ENCODE results near the gene ENO1. TPM values are rescaled to one million over a fixed set of nuclear protein-coding genes. Genes with fewer than 3 reads are reported as not detected.

The ENO1 gene
- total RNA-seq, 4 donors from 2014 or later, result 351 to 688 (median 453) TPM

DNA sequence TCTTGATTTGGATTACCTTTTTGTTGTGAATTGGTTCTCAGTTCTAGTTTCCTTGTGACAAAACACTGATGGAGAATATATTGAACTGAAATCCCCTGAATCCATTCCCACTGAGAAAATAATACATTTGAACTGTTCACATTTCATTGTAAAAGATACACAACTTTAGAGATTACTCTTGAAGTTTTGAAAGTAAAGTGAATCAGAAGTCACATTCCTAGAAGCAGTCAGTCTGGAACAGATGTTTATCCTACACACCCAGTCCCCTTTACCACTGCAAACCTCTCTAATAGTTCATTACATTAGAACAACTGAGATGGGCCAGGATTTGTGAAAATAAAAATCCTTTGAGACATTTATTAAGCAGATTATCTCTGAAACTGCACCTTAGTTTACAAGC lies 64.5 kb downstream of the ENO1 start:
- no peak for DNase-seq (ENCODE audit: low spot score in 2 of 2)
- TF ChIP-seq CTCF (IDR thresholded peaks at IDR 0.05), result no peak
- no peak for TF ChIP-seq POLR2A (IDR thresholded peaks at IDR 0.05)
- H3K4me3 ChIP-seq (ENCODE audit: low read depth, poor library complexity, severe bottlenecking), result no peak overlapping the region
- intact Hi-C loops (cut with DNase I; ENCODE audit: low total_unique reads), result no loop called here

DNA sequence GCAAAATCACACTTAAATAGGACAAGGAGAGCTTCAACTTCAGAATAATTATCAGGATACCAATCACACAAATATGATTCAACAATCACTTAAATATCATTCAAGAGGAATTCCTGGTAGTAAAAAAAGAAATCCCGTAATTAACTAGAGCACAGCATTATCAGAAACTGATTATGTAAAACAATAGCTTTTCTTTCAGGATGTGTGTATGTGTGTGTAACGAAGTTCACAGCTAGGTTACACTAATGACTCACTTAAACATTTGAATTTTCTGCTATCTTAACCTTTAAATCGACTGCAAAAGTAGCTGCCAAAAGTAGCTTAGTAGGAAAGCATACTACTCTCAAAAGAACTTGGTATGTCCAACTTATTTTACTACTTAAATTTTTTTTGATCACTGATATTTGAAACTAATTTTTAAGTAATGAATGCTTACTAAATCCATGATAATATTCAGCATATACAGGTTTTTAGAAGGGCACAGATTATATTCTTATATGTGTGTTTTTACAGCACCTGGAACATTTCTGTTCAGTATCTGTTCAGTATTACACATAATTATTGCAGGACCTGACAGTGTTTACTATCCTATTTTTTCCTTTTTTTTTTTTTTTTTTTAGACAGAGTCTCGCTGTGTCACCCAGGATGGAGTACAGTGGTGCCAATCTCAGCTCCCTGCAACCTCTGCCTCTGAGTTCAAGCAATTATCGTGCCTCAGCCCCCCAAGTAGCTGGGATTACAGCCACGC lies 65.3 kb downstream of the ENO1 start:
- H3K4me3 ChIP-seq (ENCODE audit: low read depth, poor library complexity, severe bottlenecking), result no peak overlapping the region
- DNase-seq (ENCODE audit: low spot score in 2 of 2), result no peak
- 61% methylated on average over 6 of the region's 6 CpGs for WGBS, 2 donors
- intact Hi-C loops (cut with DNase I; ENCODE audit: low total_unique reads), result no loop called here
- TF ChIP-seq CTCF (IDR thresholded peaks at IDR 0.05) (no peak), POLR2A (IDR thresholded peaks at IDR 0.05) (no peak)

GRCh38 chr1:8812081-8812480 lies 66.4 kb downstream of the ENO1 start:
- intact Hi-C loops (cut with DNase I; ENCODE audit: low total_unique reads), result no loop called here
- DNase-seq (ENCODE audit: low spot score in 2 of 2), result no peak
- no peak for TF ChIP-seq CTCF (IDR thresholded peaks at IDR 0.05)
- no peak for TF ChIP-seq POLR2A (IDR thresholded peaks at IDR 0.05)
- H3K4me3 ChIP-seq (ENCODE audit: low read depth, poor library complexity, severe bottlenecking), result no peak overlapping the region
- whole genome bisulfite sequencing, 2 donors, result 87 to 91% methylated on average over 6 of the region's 6 CpGs

Small RNA genes within 50 kb of the gene (microRNA-seq; reads per million reads assigned to microRNA genes)
- gene MIR6728 (ENCODE audit: borderline number of aligned reads in 1 of 2, borderline replicate concordance in 2 of 2), result 0 reads per million in 2 donors

Other genes starting within 250 kb of the ENO1 start
- gene RERE, start 61.0 kb downstream of the ENO1 start, total RNA-seq, result 10 to 100 TPM; 41.0 to 84.9 (median 76.8) TPM
- 10 to 100 TPM; 17.4 to 38.0 (median 26.6) TPM for gene CA6, start 67.2 kb upstream of the ENO1 start, total RNA-seq
- not detected for gene SLC2A7, start 147.7 kb upstream of the ENO1 start, total RNA-seq
- 1 to 10 TPM in 2 of 4 donors, under 1 TPM in 2; 0.21 to 3.4 (median 1.9) TPM for gene SLC2A5, start 190.9 kb upstream of the ENO1 start, total RNA-seq